Memory B cell (primary cell): ENCODE measurements around the gene KRTAP10-12.

Experiments used
- ATAC-seq: fragments of 150-1000 bp; cut with Tn5 transposase; 2 replicates; pipeline ENCODE4 v1.10.0; 2021; ENCODE audit warnings: low read depth, mild to moderate bottlenecking, moderate library complexity
- DNase-seq, 2 donors: peaks; one replicate each; pipeline ENCODE4 v3.0.0; 2022; ENCODE audit warnings: low spot score in 2 of 2
- H3K27ac Mint-ChIP-seq: one replicate; pipeline ENCODE4 v1.8.0; 2022; ENCODE audit warnings: mild to moderate bottlenecking, moderate library complexity, mixed read lengths
- H3K27me3 Mint-ChIP-seq: one replicate; pipeline ENCODE4 v1.8.0; 2022; ENCODE audit warnings: mixed read lengths
- H3K36me3 Mint-ChIP-seq: one replicate; pipeline ENCODE4 v1.8.0; 2022; ENCODE audit warnings: mild to moderate bottlenecking, mixed read lengths
- H3K4me1 Mint-ChIP-seq: one replicate; pipeline ENCODE4 v1.8.0; 2022; ENCODE audit warnings: mixed read lengths
- H3K4me3 Mint-ChIP-seq: one replicate; pipeline ENCODE4 v1.8.0; 2022; ENCODE audit warnings: mild to moderate bottlenecking, moderate library complexity, mixed read lengths
- H3K9me3 Mint-ChIP-seq: one replicate; pipeline ENCODE4 v1.8.0; 2022; ENCODE audit warnings: mixed read lengths

Gene KRTAP10-12

GRCh38 chr21:44699502-44700001 lies 2.6 kb downstream of the KRTAP10-12 start:
- Mint-ChIP-seq H3K4me1 (peaks cover 3% of the 10 kb centered on the region), H3K27me3 (peaks cover 52% of the 10 kb centered on the region), H3K36me3 (no peaks in the 10 kb centered on the region), H3K9me3 (no peaks in the 10 kb centered on the region), H3K27ac (no peak overlapping the region), H3K4me3 (no peak overlapping the region)
- DNase-seq (no peak), ATAC-seq (no peak)

GRCh38 chr21:44700101-44701022 lies 3.4 kb downstream of the KRTAP10-12 start:
- Mint-ChIP-seq H3K27ac (no peak overlapping the region), H3K9me3 (peaks cover 2% of the 10 kb centered on the region), H3K27me3 (peaks cover 58% of the 10 kb centered on the region), H3K4me1 (peaks cover 3% of the 10 kb centered on the region), H3K4me3 (no peak overlapping the region), H3K36me3 (no peaks in the 10 kb centered on the region)
- ATAC-seq (no peak), DNase-seq (no peak)

- Mint-ChIP-seq H3K27ac (no peak overlapping the region), H3K36me3 (no peaks in the 10 kb centered on the region), H3K27me3 (peaks cover 60% of the 10 kb centered on the region), H3K4me1 (peaks cover 3% of the 10 kb centered on the region), H3K9me3 (peaks cover 6% of the 10 kb centered on the region), H3K4me3 (no peak overlapping the region)
- ATAC-seq (no peak), DNase-seq (no peak)
Measured at GRCh38 chr21:44701023-44701400, 4.0 kb downstream of the KRTAP10-12 start.

- no peak for DNase-seq
- peaks cover 61% of the 10 kb centered on the region for H3K27me3 Mint-ChIP-seq
- H3K4me1 Mint-ChIP-seq: peaks cover 3% of the 10 kb centered on the region
- H3K4me3 Mint-ChIP-seq: no peak overlapping the region
- no peaks in the 10 kb centered on the region for H3K36me3 Mint-ChIP-seq
- peaks cover 6% of the 10 kb centered on the region for H3K9me3 Mint-ChIP-seq
- ATAC-seq: no peak
- H3K27ac Mint-ChIP-seq: no peak overlapping the region
Measured at GRCh38 chr21:44701541-44701940, 4.6 kb downstream of the KRTAP10-12 start.

- Mint-ChIP-seq H3K9me3 (peaks cover 6% of the 10 kb centered on the region), H3K4me3 (no peak overlapping the region), H3K36me3 (no peaks in the 10 kb centered on the region), H3K4me1 (peaks cover 3% of the 10 kb centered on the region), H3K27me3 (peaks cover 56% of the 10 kb centered on the region), H3K27ac (no peak overlapping the region)
- no peak for ATAC-seq
- no peak for DNase-seq
Measured at GRCh38 chr21:44702111-44702972, 5.4 kb downstream of the KRTAP10-12 start.

- Mint-ChIP-seq H3K27me3 (peaks cover 51% of the 10 kb centered on the region), H3K36me3 (no peaks in the 10 kb centered on the region), H3K9me3 (peaks cover 6% of the 10 kb centered on the region), H3K27ac (no peak overlapping the region), H3K4me1 (peaks cover 3% of the 10 kb centered on the region), H3K4me3 (no peak overlapping the region)
- DNase-seq (no peak), ATAC-seq (no peak)
Measured at GRCh38 chr21:44702973-44703730, 6.2 kb downstream of the KRTAP10-12 start.

- no peak for ATAC-seq
- peaks cover 6% of the 10 kb centered on the region for H3K9me3 Mint-ChIP-seq
- H3K4me1 Mint-ChIP-seq: peaks cover 3% of the 10 kb centered on the region
- no peaks in the 10 kb centered on the region for H3K36me3 Mint-ChIP-seq
- no peak overlapping the region for H3K4me3 Mint-ChIP-seq
- H3K27me3 Mint-ChIP-seq: peaks cover 47% of the 10 kb centered on the region
- no peak overlapping the region for H3K27ac Mint-ChIP-seq
- no peak for DNase-seq
Measured at GRCh38 chr21:44703731-44704635, 7.0 kb downstream of the KRTAP10-12 start.

- ATAC-seq: no peak
- peaks cover 48% of the 10 kb centered on the region for H3K27me3 Mint-ChIP-seq
- DNase-seq: no peak
- no peaks in the 10 kb centered on the region for H3K36me3 Mint-ChIP-seq
- H3K9me3 Mint-ChIP-seq: peaks cover 6% of the 10 kb centered on the region
- no peak overlapping the region for H3K27ac Mint-ChIP-seq
- H3K4me1 Mint-ChIP-seq: peaks cover under 1% of the 10 kb centered on the region
- no peak overlapping the region for H3K4me3 Mint-ChIP-seq
Measured at GRCh38 chr21:44704636-44705001, 7.6 kb downstream of the KRTAP10-12 start.

GRCh38 chr21:44706026-44706705 lies 9.2 kb downstream of the KRTAP10-12 start:
- DNase-seq: no peak
- peaks cover 6% of the 10 kb centered on the region for H3K9me3 Mint-ChIP-seq
- no peak overlapping the region for H3K27ac Mint-ChIP-seq
- peaks cover 42% of the 10 kb centered on the region for H3K27me3 Mint-ChIP-seq
- no peak for ATAC-seq
- H3K4me1 Mint-ChIP-seq: no peaks in the 10 kb centered on the region
- no peak overlapping the region for H3K4me3 Mint-ChIP-seq
- H3K36me3 Mint-ChIP-seq: no peaks in the 10 kb centered on the region

GRCh38 chr21:44706706-44707581 lies 10.0 kb downstream of the KRTAP10-12 start:
- ATAC-seq (no peak), DNase-seq (no peak)
- Mint-ChIP-seq H3K9me3 (peaks cover 6% of the 10 kb centered on the region), H3K4me1 (no peaks in the 10 kb centered on the region), H3K27me3 (peaks cover 41% of the 10 kb centered on the region), H3K4me3 (no peak overlapping the region), H3K36me3 (no peaks in the 10 kb centered on the region), H3K27ac (no peak overlapping the region)

GRCh38 chr21:44708213-44708865 lies 11.4 kb downstream of the KRTAP10-12 start:
- ATAC-seq (no peak), DNase-seq (no peak)
- Mint-ChIP-seq H3K27me3 (peaks cover 34% of the 10 kb centered on the region), H3K36me3 (no peaks in the 10 kb centered on the region), H3K4me1 (no peaks in the 10 kb centered on the region), H3K27ac (no peak overlapping the region), H3K9me3 (peaks cover 6% of the 10 kb centered on the region), H3K4me3 (no peak overlapping the region)
